Hematopoietic multipotent progenitor cell treated with erythropoietin and hydrocortisone succinate and interleukin-3 and kit ligand, for 17 days (in vitro differentiated cells): Measurements from ENCODE around the gene MAPK8IP1.
A peak's percentile ranks its signal among the peaks of the same experiment; 100 is the strongest.

Source experiments
- DNase-seq: peaks from one replicate; pipeline ENCODE4 v3.0.0-alpha.2; 2015; ENCODE audit warnings: low spot score

The MAPK8IP1 gene

GRCh38 chr11:45909594-45910475 lies 24.4 kb downstream of the MAPK8IP1 start:
- no peak for DNase-seq

- DNase-seq: no peak
Observed at GRCh38 chr11:45910623-45911022, 25.2 kb downstream of the MAPK8IP1 start.

DNA sequence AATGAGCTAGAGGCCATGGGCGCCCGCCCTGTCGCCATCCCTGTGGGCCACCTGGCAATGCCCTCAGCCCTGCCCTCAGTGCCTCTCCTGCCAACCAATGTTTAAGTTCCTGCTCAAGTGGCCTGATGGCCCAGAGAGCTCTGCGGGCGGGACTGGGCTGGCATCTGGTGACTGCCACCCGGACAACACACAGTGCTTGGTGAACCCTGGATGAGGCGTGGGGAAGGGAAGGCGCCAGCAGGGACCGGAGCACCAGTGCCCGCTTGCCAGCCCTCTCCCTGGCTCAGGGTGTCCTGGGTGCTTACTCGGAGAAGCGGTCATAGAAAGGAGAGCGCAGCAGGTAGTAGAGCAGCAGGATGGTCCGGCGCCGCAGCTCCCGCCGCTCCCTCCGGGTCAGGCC lies 28.1 kb downstream of the MAPK8IP1 start:
- no peak for DNase-seq

DNA sequence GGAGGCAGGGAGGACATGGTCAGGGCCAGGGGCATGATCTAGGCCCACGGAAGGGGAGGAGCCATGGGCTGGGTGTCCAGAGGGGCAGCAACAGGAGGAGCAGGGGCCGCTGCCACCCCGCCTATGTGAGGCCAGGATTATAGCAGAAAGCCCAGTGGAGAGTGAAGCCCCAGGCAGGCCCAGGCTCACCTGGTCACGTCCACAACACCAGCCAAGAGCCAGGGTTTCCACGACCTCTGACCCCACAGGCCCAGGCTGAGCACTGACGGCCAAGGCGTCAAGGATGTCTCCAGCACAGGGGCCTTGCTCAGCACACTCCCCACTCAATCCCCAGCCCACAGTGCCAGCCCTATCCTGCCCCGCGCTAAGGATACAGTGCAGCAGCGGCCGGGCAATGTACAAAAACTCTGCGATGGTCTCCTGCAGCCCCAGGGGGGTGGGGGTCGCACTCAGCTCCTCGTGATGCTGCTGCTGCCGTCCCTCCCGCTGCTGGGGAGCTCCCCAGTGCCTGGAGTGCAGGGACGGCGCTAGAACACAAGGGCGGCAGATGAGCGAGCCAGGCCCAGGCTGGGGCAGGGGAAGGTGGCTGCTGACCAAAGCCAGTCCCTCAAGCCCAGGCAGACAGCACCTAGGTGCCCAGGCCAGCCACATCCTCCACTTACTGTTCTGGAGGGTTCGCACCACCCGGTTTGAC lies 28.6 kb downstream of the MAPK8IP1 start:
- DNase-seq: no peak

DNA sequence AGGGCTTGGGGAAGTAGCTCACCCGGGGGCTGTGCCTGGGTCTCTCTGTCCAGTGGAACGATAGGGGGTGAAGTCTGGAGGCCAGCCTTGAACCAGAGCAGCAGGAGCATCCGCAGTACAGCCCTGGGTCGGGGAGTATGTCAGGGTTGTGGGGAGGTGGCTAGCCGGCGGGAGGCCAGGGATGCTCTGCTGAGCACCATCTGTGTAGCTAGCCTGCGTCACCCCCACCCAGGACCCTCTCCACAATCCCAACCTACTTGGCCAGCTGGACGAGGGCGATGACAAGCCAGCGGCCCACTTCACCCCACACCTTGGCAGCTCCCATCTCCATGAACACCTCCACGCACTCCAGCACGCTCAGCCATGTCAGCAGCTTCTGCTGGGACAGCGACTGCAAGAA lies 30.0 kb downstream of the MAPK8IP1 start:
- DNase-seq: no peak

DNA sequence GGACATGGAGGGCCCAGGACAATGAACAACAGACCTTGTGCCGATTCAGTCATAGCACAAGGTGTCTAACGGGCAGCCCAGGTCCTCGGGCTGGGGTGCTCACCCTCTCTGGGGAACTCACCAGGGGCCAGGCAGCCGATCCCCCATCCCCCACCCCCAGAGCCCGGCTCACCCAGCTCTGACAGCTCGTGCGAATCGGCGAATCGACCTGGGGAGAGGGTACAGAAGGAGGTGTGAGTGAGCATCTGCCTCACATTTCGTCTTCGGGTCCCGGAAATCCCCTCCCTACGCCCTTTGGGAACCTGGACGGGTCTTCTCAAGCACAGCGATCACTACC lies 31.8 kb downstream of the MAPK8IP1 start:
- no peak for DNase-seq

DNA sequence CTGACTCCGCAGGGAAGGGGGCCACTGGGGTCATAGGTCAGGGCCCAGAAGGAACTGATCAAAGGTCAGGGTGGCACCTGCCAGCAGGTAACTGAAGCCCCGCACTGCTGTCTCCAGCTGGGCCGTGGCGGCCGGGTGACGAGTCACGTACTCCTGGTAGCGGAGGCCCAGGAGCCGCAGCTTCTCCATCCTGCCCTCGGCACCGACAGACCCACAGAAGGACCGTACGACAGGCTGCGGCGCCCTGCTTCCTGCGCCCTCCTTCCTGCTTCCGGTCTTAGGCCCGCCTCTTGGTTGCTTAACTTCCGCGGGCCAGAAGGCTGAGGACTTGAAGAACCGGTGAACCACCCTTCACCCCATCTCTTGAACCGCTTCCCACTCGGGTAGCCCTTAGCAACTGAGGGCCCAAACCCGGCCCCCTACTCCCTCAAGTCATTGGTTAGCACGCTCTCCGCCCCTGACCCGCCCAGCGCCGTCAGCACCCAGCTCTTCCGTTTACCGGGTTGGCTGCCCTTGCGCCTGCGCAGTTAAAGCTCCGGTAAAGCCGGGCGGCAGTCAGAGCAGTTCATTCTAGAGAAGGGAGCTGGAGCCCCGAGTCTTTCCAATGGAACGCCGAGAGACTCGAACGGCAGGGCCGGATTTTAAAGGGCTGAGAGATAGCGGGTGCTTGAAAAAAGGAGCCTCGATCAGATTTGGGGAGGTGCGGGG lies 32.3 kb downstream of the MAPK8IP1 start, which contains the start of gene PEX16:
Gene PEX16 (minus strand): TSS at position 255 of the 708 bp plus-strand sequence. CDS start 66 bp downstream, at position 189.
- peak; percentile 96 for DNase-seq

DNA sequence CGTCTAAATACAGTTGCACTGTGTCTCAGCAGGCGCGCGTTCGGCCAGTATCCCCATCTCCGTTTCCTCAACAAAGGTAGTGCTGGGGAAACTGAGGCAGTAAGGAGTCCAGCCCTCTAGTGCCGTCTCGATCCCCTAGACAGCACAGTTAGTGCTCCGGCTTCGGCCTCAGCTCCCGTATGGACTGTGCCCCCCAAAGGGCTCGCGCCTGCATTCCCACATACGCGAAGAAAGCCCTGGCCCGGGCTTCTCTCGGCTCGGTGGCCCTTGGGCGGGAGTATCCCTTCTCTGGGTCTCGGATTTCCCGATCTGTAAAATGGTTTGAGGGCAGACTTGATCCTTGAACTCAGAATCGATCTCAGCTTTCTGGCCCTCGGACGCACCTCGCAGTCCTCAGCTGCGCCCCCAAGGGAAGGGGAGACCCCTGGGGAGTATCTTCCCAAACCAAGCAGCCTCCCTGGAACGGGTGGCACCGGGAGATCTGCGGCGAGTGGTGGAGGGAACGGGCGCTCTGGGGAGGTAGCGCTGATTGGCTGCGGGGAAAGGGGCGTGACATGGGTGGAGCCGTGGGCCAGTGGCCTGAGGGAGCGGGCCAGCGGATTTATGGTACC lies 33.0 kb downstream of the MAPK8IP1 start:
- peak; percentile 64 for DNase-seq

DNA sequence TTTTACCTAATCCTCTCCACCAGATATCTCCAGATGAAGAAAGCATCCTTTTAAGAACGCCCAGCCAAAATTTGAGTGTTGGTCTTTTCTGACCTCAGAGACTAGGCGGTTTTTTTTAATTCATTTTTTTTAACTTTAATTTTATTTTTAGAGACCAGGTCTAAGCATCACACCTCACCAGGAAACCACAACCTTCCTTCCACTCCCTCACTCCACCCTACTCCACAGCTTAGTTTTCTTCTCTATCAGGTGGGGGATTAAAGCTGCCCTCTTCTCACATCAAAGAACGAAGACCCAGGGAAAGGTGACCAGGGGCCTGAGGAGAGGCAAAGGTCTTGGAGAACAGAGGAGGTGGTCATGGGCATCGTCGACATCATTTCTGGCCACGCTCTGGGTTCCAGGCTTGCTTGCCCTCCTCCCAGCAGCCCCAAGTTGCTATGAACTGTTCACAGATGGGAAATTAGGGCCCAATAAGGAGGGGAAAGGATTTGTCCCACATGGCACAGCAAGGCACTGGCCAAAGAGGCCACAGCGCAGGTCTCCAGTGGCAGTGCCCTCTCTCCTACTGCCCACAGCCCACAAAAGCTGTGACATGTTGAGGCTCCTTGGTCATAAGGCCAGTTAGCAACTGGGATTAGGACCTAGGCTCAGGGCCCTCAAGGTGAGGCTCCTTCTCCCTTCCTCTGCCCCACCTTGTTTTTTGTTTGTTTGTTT lies 33.7 kb downstream of the MAPK8IP1 start:
- no peak for DNase-seq

- DNase-seq: no peak
Observed at GRCh38 chr11:45919806-45920530, 34.5 kb downstream of the MAPK8IP1 start.

- no peak for DNase-seq
Observed at GRCh38 chr11:45920531-45921477, 35.4 kb downstream of the MAPK8IP1 start.

- no peak for DNase-seq
Observed at GRCh38 chr11:45921561-45922424, 36.3 kb downstream of the MAPK8IP1 start.

DNA sequence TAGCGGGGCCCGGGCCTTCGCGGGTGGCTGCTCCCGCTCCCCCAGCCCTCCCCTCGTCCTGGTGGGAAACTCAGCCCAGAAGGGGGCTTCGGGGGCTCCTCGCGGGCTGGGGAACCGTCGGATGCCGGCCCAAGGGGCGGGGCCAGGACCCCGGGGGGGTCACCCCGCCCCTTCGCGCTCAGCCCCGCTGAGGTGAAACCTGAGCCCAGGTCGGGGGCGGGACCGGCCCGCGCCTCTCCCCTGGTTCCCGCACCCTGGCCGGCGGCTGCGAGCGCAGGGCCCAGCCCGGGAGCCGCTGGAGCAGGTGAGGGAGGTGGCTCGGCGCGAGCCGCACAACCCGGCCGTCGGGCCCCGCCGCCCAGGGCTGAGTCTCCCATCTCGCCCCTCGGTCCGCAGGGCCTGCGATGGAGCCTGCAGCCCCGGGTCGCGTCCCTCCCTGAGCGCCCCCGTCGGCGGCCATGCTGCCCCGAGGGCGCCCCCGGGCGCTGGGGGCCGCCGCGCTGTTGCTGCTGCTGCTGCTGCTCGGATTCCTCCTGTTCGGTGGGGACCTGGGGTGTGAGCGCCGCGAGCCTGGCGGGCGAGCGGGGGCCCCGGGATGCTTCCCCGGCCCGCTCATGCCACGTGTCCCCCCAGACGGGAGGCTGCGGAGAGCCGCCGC lies 37.1 kb downstream of the MAPK8IP1 start, which contains the start of gene LARGE2:
Gene LARGE2 (plus strand): TSS at position 232 of the 658 bp plus-strand sequence. CDS start 227 bp downstream, at position 459.
- DNase-seq: no peak

- DNase-seq: no peak
Observed at GRCh38 chr11:45924036-45924915, 38.8 kb downstream of the MAPK8IP1 start.

GRCh38 chr11:45924927-45925326 lies 39.5 kb downstream of the MAPK8IP1 start:
- no peak for DNase-seq

GRCh38 chr11:45925550-45925949 lies 40.1 kb downstream of the MAPK8IP1 start:
- DNase-seq: no peak

DNA sequence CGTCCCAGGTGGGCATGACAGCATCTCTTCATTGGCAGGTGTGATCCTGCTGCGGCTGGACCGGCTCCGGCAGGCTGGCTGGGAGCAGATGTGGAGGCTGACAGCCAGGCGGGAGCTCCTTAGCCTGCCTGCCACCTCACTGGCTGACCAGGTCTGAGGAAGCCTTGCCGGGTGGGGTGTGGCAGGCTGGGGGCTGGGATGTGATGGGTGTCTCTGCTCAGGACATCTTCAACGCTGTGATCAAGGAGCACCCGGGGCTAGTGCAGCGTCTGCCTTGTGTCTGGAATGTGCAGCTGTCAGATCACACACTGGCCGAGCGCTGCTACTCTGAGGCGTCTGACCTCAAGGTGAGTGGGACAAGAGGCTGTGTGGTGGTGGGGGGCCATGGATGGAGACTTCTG lies 40.5 kb downstream of the MAPK8IP1 start:
- no peak for DNase-seq
